Esophagus squamous epithelium (tissue), 5 donors: ENCODE data around the gene RGS10. TPM values are rescaled to one million over a fixed set of nuclear protein-coding genes. Genes with fewer than 3 reads are reported as not detected.

Experiments used
- DNase-seq: peaks from one replicate; lab custom pipeline; 2025; lab: John Stamatoyannopoulos, UW
- H3K27ac ChIP-seq, 4 donors: fragments of 200-600 bp; sonication (generic); one replicate each; pipeline ENCODE4 v1.5.1; 2016 to 2019; ENCODE audit warnings: mild to moderate bottlenecking in 1 of 4
- H3K27me3 ChIP-seq, 4 donors: fragments of 200-600 bp; sonication (generic); 1 replicate in 3 of 4; 2 replicates in 1 of 4; pipeline versions ENCODE4 v1.5.1 to v1.6.0; 2017 to 2021; ENCODE audit warnings: antibody characterized with exemption in 1 of 4
- H3K36me3 ChIP-seq, 3 donors: fragments of 200-600 bp; sonication (generic); one replicate each; pipeline ENCODE4 v1.5.1; 2016 to 2019
- H3K4me1 ChIP-seq, 3 donors: fragments of 200-600 bp; sonication (generic); one replicate each; pipeline ENCODE4 v1.5.1; 2017 to 2019
- H3K4me3 ChIP-seq, 4 donors: fragments of 200-600 bp; sonication (generic); 1 replicate in 3 of 4; 2 replicates in 1 of 4; pipeline ENCODE4 v1.5.1; 2016 to 2019; ENCODE audit warnings: mild to moderate bottlenecking in 2 of 4, moderate library complexity in 1 of 4
- H3K9me3 ChIP-seq, 3 donors: fragments of 200-600 bp; sonication (generic); one replicate each; pipeline ENCODE4 v1.5.1; 2016 to 2019
- CTCF ChIP-seq, 6 experiments: fragments of 450-650 bp in 4 of 6; fragments of 200-600 bp in 2 of 6; sonication (generic) in 2 of 6; IDR thresholded peaks; one replicate each; pipeline ENCODE4 v1.5.1; 2016 to 2019; ENCODE audit warnings: antibody characterized with exemption in 6 of 6, mild to moderate bottlenecking in 4 of 6, moderate library complexity in 4 of 6
- POLR2A ChIP-seq, 4 donors: fragments of 450-650 bp; IDR thresholded peaks; one replicate each; pipeline ENCODE4 v1.6.1; 2017; ENCODE audit warnings: antibody characterized with exemption in 4 of 4, mild to moderate bottlenecking in 4 of 4, moderate library complexity in 3 of 4
- WGBS, 2 donors: methylation state at CpG; one replicate each; pipeline ENCODE4 v1.1.5; 2018; 5-methylcytosine and 5-hydroxymethylcytosine counted together
- intact Hi-C: fragments of 100-400 bp; cut with DNase I; formaldehyde crosslinking; loops from one replicate; pipeline ENCODE4 v1.15.0; 2022
- total RNA-seq, 4 donors: library from RNA; depleted of rRNA; stranded (reverse); fragments of >200 nt; gene quantifications; one replicate each; pipeline ENCODE4 v1.1.0, GENCODE V29; 2016
- donor health status: DM: yes; HTN: yes; CAD: no.

Gene RGS10
- total RNA-seq, 4 donors from 2014 or later, result 25.5 to 55.8 (median 43.9) TPM

GRCh38 chr10:119494236-119495020 lies 48.1 kb downstream of the RGS10 start:
- 47 to 69% methylated on average over 5 to 6 of the region's 6 CpGs for WGBS, 2 donors
- Histone ChIP-seq H3K4me3 (no peak overlapping the region), H3K27me3 (no peaks in the 10 kb centered on the region), H3K36me3 (peaks cover 0 to 15% (median 0%) of the 10 kb centered on the region in 3 donors), H3K27ac (peak overlapping the region in 3 of 4 donors; percentile 7 to 52 (median 44)), H3K4me1 (peaks cover 0 to 56% (median 7%) of the 10 kb centered on the region in 3 donors), H3K9me3 (no peaks in the 10 kb centered on the region)
- TF ChIP-seq CTCF (IDR thresholded peaks at IDR 0.05) (no peak), POLR2A (IDR thresholded peaks at IDR 0.05) (no peak)
- DNase-seq, result no peak
- intact Hi-C loops, result no loop called here

GRCh38 chr10:119493155-119493554 lies 49.4 kb downstream of the RGS10 start:
- no peak overlapping the region for H3K27ac ChIP-seq

GRCh38 chr10:119491966-119492757 lies 50.4 kb downstream of the RGS10 start:
- intact Hi-C loops, result no loop called here
- DNase-seq, result no peak
- Histone ChIP-seq H3K9me3 (no peaks in the 10 kb centered on the region), H3K36me3 (no peaks in the 10 kb centered on the region), H3K27ac (peak overlapping the region in 2 of 4 donors; percentile 13 to 58), H3K27me3 (no peaks in the 10 kb centered on the region), H3K4me3 (no peak overlapping the region), H3K4me1 (peaks cover 0 to 49% (median 10%) of the 10 kb centered on the region in 3 donors)
- TF ChIP-seq POLR2A (IDR thresholded peaks at IDR 0.05), result no peak
- TF ChIP-seq CTCF (IDR thresholded peaks at IDR 0.05), result no peak
- 60 to 65% methylated on average over 6 of the region's 6 CpGs for WGBS, 2 donors

More at GRCh38 chr10:119493155-119493554, 49.4 kb downstream of the RGS10 start:
- WGBS, 2 donors, result 69 to 78% methylated on average over 2 to 9 of the region's 11 CpGs
- intact Hi-C loops, result no loop called here
- H3K36me3 ChIP-seq, result peaks cover 0 to 3% (median 0%) of the 10 kb centered on the region in 3 donors
- TF ChIP-seq POLR2A (IDR thresholded peaks at IDR 0.05) (no peak), CTCF (IDR thresholded peaks at IDR 0.05) (no peak)
- H3K4me3 ChIP-seq, result no peak overlapping the region
- H3K9me3 ChIP-seq, result no peaks in the 10 kb centered on the region
- H3K27me3 ChIP-seq, result no peaks in the 10 kb centered on the region
- DNase-seq, result no peak
- H3K4me1 ChIP-seq, result peaks cover 0 to 49% (median 10%) of the 10 kb centered on the region in 3 donors

GRCh38 chr10:119489991-119490326 lies 52.6 kb downstream of the RGS10 start:
- Histone ChIP-seq H3K4me3 (peak overlapping the region in 2 of 4 donors; percentile 34 to 60), H3K27ac (peak overlapping the region in 1 of 4 donors; percentile 61), H3K4me1 (peaks cover 0 to 43% (median 10%) of the 10 kb centered on the region in 3 donors), H3K9me3 (no peaks in the 10 kb centered on the region), H3K36me3 (no peaks in the 10 kb centered on the region), H3K27me3 (no peaks in the 10 kb centered on the region)
- intact Hi-C loops, result no loop called here
- no peak for DNase-seq
- TF ChIP-seq CTCF (IDR thresholded peaks at IDR 0.05) (no peak), POLR2A (IDR thresholded peaks at IDR 0.05) (no peak)
- WGBS, 2 donors, result 42% methylated on average over 4 of the region's 5 CpGs; no CpG with 5 or more reads in 1 of the 2 donors

GRCh38 chr10:119488675-119489074 lies 53.8 kb downstream of the RGS10 start:
- H3K36me3 ChIP-seq, result no peaks in the 10 kb centered on the region
- no peak overlapping the region for H3K4me3 ChIP-seq
- intact Hi-C loops, result no loop called here
- no peaks in the 10 kb centered on the region for H3K9me3 ChIP-seq
- DNase-seq, result no peak
- TF ChIP-seq CTCF (IDR thresholded peaks at IDR 0.05) (no peak), POLR2A (IDR thresholded peaks at IDR 0.05) (no peak)
- no peak overlapping the region for H3K27ac ChIP-seq
- H3K27me3 ChIP-seq, result no peaks in the 10 kb centered on the region
- peaks cover 0 to 30% (median 10%) of the 10 kb centered on the region in 3 donors for H3K4me1 ChIP-seq
- 73 to 90% methylated on average over 7 of the region's 7 CpGs for WGBS, 2 donors
